Osteoblast (primary cell): Measurements from ENCODE around the gene TRIAP1. TPM values are rescaled to one million over a fixed set of nuclear protein-coding genes. Genes with fewer than 3 reads are reported as not detected.

Experiments used
- DNase-seq: peaks from one replicate; pipeline ENCODE4 v3.0.0; 2011; ENCODE audit warnings: low spot score, mixed read lengths; ENCODE audit not compliant: insufficient read length; ENCODE audit errors: missing footprints
- H2AFZ ChIP-seq: 2 replicates; pipeline ENCODE4 v1.6.0; 2011; ENCODE audit warnings: mild to moderate bottlenecking, low read length
- H3K27ac ChIP-seq: 2 replicates; pipeline ENCODE4 v1.5.1; 2011; ENCODE audit warnings: mild to moderate bottlenecking, low read depth, low read length, moderate library complexity
- H3K27me3 ChIP-seq: 2 replicates; pipeline ENCODE4 v1.6.0; 2012; ENCODE audit warnings: mild to moderate bottlenecking, control low read depth, inconsistent platforms, low read length, moderate library complexity; ENCODE audit not compliant: insufficient read depth
- H3K36me3 ChIP-seq: 2 replicates; pipeline ENCODE4 v1.5.1; 2011; ENCODE audit warnings: mild to moderate bottlenecking, low read length, control low read depth, moderate library complexity; ENCODE audit not compliant: insufficient read depth
- H3K4me1 ChIP-seq: 2 replicates; pipeline ENCODE4 v1.5.1; 2011; ENCODE audit warnings: mild to moderate bottlenecking, low read length, control low read depth, moderate library complexity; ENCODE audit not compliant: insufficient read depth
- H3K4me2 ChIP-seq: 2 replicates; pipeline ENCODE4 v1.6.0; 2011; ENCODE audit warnings: mild to moderate bottlenecking, low read length; ENCODE audit not compliant: insufficient read depth
- H3K4me3 ChIP-seq: fragments of 200-600 bp; sonication (generic); 3 replicates; pipeline ENCODE4 v1.5.1; 2012; ENCODE audit warnings: mild to moderate bottlenecking, low read length, inconsistent platforms; ENCODE audit not compliant: insufficient read depth
- H3K79me2 ChIP-seq: 2 replicates; pipeline ENCODE4 v1.6.0; 2012; ENCODE audit warnings: mild to moderate bottlenecking, low read length, control low read depth, inconsistent platforms; ENCODE audit not compliant: insufficient read depth
- H3K9me3 ChIP-seq: 2 replicates; pipeline ENCODE4 v1.5.1; 2011; ENCODE audit warnings: low read depth, low read length, control low read depth
- H4K20me1 ChIP-seq: 2 replicates; pipeline ENCODE4 v1.6.0; 2012; ENCODE audit warnings: mild to moderate bottlenecking, low read length, control low read depth; ENCODE audit not compliant: insufficient read depth
- CTCF ChIP-seq: IDR thresholded peaks from 2 replicates; pipeline ENCODE4 v1.5.1; 2011; ENCODE audit warnings: mild to moderate bottlenecking, low read depth, low read length, moderate library complexity; ENCODE audit errors: extremely low read depth
- total RNA-seq: library from RNA; depleted of rRNA; stranded (reverse); fragments of >200 nt; gene quantifications from 2 replicates; pipeline ENCODE4 v1.2.3, GENCODE V29; 2012

The TRIAP1 gene
- total RNA-seq, 1 donor: 19.9 TPM

GRCh38 chr12:120429368-120429767 lies 16.8 kb downstream of the TRIAP1 start:
- no peaks in the 10 kb centered on the region for H3K79me2 ChIP-seq

GRCh38 chr12:120428597-120429229 lies 17.5 kb downstream of the TRIAP1 start:
- H2AFZ ChIP-seq: no peak overlapping the region
- DNase-seq: no peak
- H3K9me3 ChIP-seq: no peaks in the 10 kb centered on the region
- no peak for TF ChIP-seq CTCF
- no peak overlapping the region for H3K27ac ChIP-seq
- H3K27me3 ChIP-seq: no peaks in the 10 kb centered on the region
- H3K4me2 ChIP-seq: no peak overlapping the region
- H3K79me2 ChIP-seq: no peaks in the 10 kb centered on the region
- H4K20me1 ChIP-seq: no peaks in the 10 kb centered on the region
- H3K4me3 ChIP-seq: no peak overlapping the region
- H3K36me3 ChIP-seq: no peaks in the 10 kb centered on the region
- H3K4me1 ChIP-seq: no peaks in the 10 kb centered on the region

More at GRCh38 chr12:120429368-120429767, 16.8 kb downstream of the TRIAP1 start:
- no peak overlapping the region for H2AFZ ChIP-seq
- H4K20me1 ChIP-seq: no peaks in the 10 kb centered on the region
- DNase-seq: no peak
- no peaks in the 10 kb centered on the region for H3K4me1 ChIP-seq
- H3K9me3 ChIP-seq: no peaks in the 10 kb centered on the region
- no peak overlapping the region for H3K27ac ChIP-seq
- H3K4me2 ChIP-seq: no peak overlapping the region
- no peaks in the 10 kb centered on the region for H3K36me3 ChIP-seq
- no peak overlapping the region for H3K4me3 ChIP-seq
- no peak for TF ChIP-seq CTCF
- H3K27me3 ChIP-seq: no peaks in the 10 kb centered on the region

GRCh38 chr12:120425797-120426196 lies 20.4 kb downstream of the TRIAP1 start:
- DNase-seq: no peak
- Histone ChIP-seq H3K27ac (no peak overlapping the region), H2AFZ (no peak overlapping the region), H3K4me3 (no peak overlapping the region), H3K27me3 (no peaks in the 10 kb centered on the region), H4K20me1 (no peaks in the 10 kb centered on the region), H3K4me2 (no peak overlapping the region), H3K4me1 (no peaks in the 10 kb centered on the region), H3K36me3 (no peaks in the 10 kb centered on the region), H3K9me3 (no peaks in the 10 kb centered on the region), H3K79me2 (no peaks in the 10 kb centered on the region)
- no peak for TF ChIP-seq CTCF

- H3K4me2 ChIP-seq: no peak overlapping the region
- no peak for TF ChIP-seq CTCF
- no peaks in the 10 kb centered on the region for H4K20me1 ChIP-seq
These were observed 23.2 kb downstream of the TRIAP1 start for GRCh38 chr12:120422892-120423456.

More at GRCh38 chr12:120422892-120423456, 23.2 kb downstream of the TRIAP1 start:
- H2AFZ ChIP-seq: no peak overlapping the region
- no peak for DNase-seq
- H3K79me2 ChIP-seq: no peaks in the 10 kb centered on the region
- no peak overlapping the region for H3K4me3 ChIP-seq
- H3K9me3 ChIP-seq: no peaks in the 10 kb centered on the region
- H3K4me1 ChIP-seq: no peaks in the 10 kb centered on the region
- no peaks in the 10 kb centered on the region for H3K27me3 ChIP-seq
- no peak overlapping the region for H3K27ac ChIP-seq
- H3K36me3 ChIP-seq: no peaks in the 10 kb centered on the region
